Measurements from ENCODE around the gene SEL1L3. TPM values are rescaled to one million over a fixed set of nuclear protein-coding genes. Genes with fewer than 3 reads are reported as not detected.

Gene SEL1L3
- total and polyA plus RNA-seq, 9 of the 15 experiments (the other 6 are each of a cell fraction or from before 2014, with no cell fraction given): 10.0 to 44.3 (median 21.6) TPM

DNA sequence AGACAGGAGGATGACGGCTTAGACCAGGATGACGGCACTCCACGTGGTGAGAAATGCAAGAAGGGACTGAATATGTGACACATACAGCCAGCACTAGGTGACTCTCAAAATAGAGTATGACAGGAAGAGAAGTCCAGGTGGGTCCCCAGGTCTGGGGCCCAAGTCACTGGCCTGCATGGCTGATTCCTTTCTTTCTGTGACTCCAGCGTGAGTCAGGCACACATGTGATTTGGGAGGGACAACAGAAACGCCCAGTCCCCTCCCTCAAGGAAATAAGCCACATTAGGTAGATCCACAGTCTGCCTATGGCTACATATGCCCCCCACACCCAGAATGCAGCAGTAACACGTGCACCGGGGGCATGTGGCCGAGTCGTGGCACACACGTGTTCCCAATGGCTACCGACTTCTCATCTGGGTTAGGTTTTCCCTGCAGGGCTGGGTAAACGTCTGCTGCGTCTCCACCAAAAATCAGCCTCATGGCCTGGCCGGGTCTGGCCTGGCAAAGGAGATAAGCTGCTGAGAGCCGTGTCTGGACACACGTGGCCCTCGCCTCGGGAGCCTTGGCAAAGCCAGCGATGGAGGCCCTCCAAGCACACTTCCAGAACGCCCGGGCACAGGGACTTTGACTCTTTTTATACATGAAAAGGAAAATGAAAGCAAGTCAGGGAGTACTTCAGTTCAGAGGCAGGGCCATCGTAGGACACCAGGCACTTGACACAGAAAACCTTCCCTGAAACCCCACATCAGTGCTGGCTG, 19.3 kb downstream of the SEL1L3 start:
- H3K9me1 ChIP-seq (ENCODE audit: control insufficient read depth, insufficient read depth, low read length): no peaks in the 10 kb centered on the region
- ATAC-seq: peak; percentile 48
- H3K9ac ChIP-seq (ENCODE audit: insufficient read depth in 1 of 2, low read depth in 2 of 2, low read length in 2 of 2): peak overlapping the region in 1 of 2 experiments; percentile 18; a peak in 2 of 4 replicates
- H3K4me1 ChIP-seq (replicated peaks in 1 of 2; ENCODE audit: control insufficient read depth in 2 of 2, insufficient read depth in 2 of 2, low read length in 2 of 2): peaks cover 0 to 12% of the 10 kb centered on the region in 2 experiments; a peak in 3 of 5 replicates
- H3K79me2 ChIP-seq (ENCODE audit: control insufficient read depth, insufficient read depth, low read length): 0 out of 3 replicates have a peak, but pooled peaks cover 9% of the 10 kb centered on the region
- WGBS (ENCODE audit: insufficient coverage, low coverage, missing lambda C conversion rate): 59% methylated on average over 17 of the region's 22 CpGs
- CTCF ChIA-PET (ENCODE audit: low intra/inter-chr PET ratio): no interaction called here
- FAIRE-seq: peak; percentile 11
- H3K36me3 ChIP-seq (ENCODE audit: control insufficient read depth, insufficient read depth, low read length): peaks cover 15% of the 10 kb centered on the region; the same call in 2 of the 3 replicates
- no peak overlapping the region; the same call in 2 of the 3 replicates for H3K27ac ChIP-seq (ENCODE audit: extremely low read depth, low read depth, low read length)
- intact Hi-C loops (cut with micrococcal nuclease): no loop called here
- POLR2A ChIA-PET: interaction anchor here (0.8 kb wide), 1 partner anchor 18 kb away, joined by 4 read pairs; no protein-coding TSS in a partner anchor
- H3K4me2 ChIP-seq (ENCODE audit: insufficient read depth, low read length): no peak overlapping the region; the same call in none of the 2 replicates
- H2AFZ ChIP-seq (ENCODE audit: low read depth, low read length): peak overlapping the region; percentile 46; the same call in 1 of the 2 replicates
- BruUV-seq (replicated peaks): no TSS peak
- no peaks in the 10 kb centered on the region for H3K27me3 ChIP-seq (ENCODE audit: control insufficient read depth in 2 of 2, insufficient read depth in 2 of 2, low read length in 2 of 2)
- no peaks in the 10 kb centered on the region for H3K9me3 ChIP-seq (replicated peaks; ENCODE audit: control insufficient read depth, insufficient read depth, low read depth, low read length)
- in situ Hi-C loops (cut with MboI): no loop called here
- peaks cover 8% of the 10 kb centered on the region; the same call in 1 of the 2 replicates for H4K20me1 ChIP-seq (replicated peaks; ENCODE audit: control insufficient read depth, insufficient read depth, low read length)
- DNase-seq (ENCODE audit: extremely low read depth in 1 of 4, low spot score in 3 of 4): peak in 1 of 4 experiments; percentile 30
- no peak overlapping the region for H3K4me3 ChIP-seq
- TF ChIP-seq, protein P1, sequence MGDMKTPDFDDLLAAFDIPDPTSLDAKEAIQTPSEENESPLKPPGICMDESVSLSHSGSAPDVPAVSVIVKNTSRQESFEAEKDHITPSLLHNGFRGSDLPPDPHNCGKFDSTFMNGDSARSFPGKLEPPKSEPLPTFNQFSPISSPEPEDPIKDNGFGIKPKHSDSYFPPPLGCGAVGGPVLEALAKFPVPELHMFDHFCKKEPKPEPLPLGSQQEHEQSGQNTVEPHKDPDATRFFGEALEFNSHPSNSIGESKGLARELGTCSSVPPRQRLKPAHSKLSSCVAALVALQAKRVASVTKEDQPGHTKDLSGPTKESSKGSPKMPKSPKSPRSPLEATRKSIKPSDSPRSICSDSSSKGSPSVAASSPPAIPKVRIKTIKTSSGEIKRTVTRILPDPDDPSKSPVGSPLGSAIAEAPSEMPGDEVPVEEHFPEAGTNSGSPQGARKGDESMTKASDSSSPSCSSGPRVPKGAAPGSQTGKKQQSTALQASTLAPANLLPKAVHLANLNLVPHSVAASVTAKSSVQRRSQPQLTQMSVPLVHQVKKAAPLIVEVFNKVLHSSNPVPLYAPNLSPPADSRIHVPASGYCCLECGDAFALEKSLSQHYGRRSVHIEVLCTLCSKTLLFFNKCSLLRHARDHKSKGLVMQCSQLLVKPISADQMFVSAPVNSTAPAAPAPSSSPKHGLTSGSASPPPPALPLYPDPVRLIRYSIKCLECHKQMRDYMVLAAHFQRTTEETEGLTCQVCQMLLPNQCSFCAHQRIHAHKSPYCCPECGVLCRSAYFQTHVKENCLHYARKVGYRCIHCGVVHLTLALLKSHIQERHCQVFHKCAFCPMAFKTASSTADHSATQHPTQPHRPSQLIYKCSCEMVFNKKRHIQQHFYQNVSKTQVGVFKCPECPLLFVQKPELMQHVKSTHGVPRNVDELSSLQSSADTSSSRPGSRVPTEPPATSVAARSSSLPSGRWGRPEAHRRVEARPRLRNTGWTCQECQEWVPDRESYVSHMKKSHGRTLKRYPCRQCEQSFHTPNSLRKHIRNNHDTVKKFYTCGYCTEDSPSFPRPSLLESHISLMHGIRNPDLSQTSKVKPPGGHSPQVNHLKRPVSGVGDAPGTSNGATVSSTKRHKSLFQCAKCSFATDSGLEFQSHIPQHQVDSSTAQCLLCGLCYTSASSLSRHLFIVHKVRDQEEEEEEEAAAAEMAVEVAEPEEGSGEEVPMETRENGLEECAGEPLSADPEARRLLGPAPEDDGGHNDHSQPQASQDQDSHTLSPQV (IDR thresholded peaks at IDR 0.05): peak; percentile 51; the same call in 1 of the 2 replicates
- peak; percentile 88 for TF ChIP-seq FOSL1 (tag; conservative IDR thresholded peaks at IDR 0.05)
- TF ChIP-seq, protein P2, sequence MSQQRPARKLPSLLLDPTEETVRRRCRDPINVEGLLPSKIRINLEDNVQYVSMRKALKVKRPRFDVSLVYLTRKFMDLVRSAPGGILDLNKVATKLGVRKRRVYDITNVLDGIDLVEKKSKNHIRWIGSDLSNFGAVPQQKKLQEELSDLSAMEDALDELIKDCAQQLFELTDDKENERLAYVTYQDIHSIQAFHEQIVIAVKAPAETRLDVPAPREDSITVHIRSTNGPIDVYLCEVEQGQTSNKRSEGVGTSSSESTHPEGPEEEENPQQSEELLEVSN (IDR thresholded peaks at IDR 0.05; ENCODE audit: borderline replicate concordance in 1 of 2, extremely low read depth in 1 of 2, insufficient read depth in 1 of 2, insufficient read length in 1 of 2, low read depth in 1 of 2, low read length in 1 of 2, poor library complexity in 1 of 2, severe bottlenecking in 1 of 2): peak in 1 of 2 experiments; percentile 37
- TF ChIP-seq CBFA2T2 (conservative IDR thresholded peaks at IDR 0.05): 0 out of 2 replicates have a peak, but pooled peaks have one; percentile 7
- TF ChIP-seq, protein P3, sequence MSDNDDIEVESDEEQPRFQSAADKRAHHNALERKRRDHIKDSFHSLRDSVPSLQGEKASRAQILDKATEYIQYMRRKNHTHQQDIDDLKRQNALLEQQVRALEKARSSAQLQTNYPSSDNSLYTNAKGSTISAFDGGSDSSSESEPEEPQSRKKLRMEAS (CRISPR knock-in tag; IDR thresholded peaks at IDR 0.05): peak; percentile 91
- TF ChIP-seq ZNF124 (CRISPR knock-in tag; IDR thresholded peaks at IDR 0.05): no peak
- TF ChIP-seq, protein P4, sequence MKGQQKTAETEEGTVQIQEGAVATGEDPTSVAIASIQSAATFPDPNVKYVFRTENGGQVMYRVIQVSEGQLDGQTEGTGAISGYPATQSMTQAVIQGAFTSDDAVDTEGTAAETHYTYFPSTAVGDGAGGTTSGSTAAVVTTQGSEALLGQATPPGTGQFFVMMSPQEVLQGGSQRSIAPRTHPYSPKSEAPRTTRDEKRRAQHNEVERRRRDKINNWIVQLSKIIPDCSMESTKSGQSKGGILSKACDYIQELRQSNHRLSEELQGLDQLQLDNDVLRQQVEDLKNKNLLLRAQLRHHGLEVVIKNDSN (CRISPR knock-in tag; IDR thresholded peaks at IDR 0.05): peak; percentile 38; the same call in 1 of the 2 replicates
- TF ChIP-seq L3MBTL2 (IDR thresholded peaks at IDR 0.05): peak; percentile 27; the same call in 1 of the 2 replicates
- TF ChIP-seq EP400 (IDR thresholded peaks at IDR 0.05): no peak
- no peak for TF ChIP-seq ZC3H11A (IDR thresholded peaks at IDR 0.05; ENCODE audit: low read depth, low read length)
- no peak for TF ChIP-seq ZNF668 (CRISPR knock-in tag; IDR thresholded peaks at IDR 0.05)
- TF ChIP-seq, protein P5, sequence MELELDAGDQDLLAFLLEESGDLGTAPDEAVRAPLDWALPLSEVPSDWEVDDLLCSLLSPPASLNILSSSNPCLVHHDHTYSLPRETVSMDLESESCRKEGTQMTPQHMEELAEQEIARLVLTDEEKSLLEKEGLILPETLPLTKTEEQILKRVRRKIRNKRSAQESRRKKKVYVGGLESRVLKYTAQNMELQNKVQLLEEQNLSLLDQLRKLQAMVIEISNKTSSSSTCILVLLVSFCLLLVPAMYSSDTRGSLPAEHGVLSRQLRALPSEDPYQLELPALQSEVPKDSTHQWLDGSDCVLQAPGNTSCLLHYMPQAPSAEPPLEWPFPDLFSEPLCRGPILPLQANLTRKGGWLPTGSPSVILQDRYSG (tag; conservative IDR thresholded peaks at IDR 0.05; ENCODE audit: low read depth): 0 out of 2 replicates have a peak, but pooled peaks have one; percentile 46
